H9 (cell line): ENCODE results near the gene GATA5. TPM values are rescaled to one million over a fixed set of nuclear protein-coding genes. Genes with fewer than 3 reads are reported as not detected.

Experiments
- DNase-seq: peaks from one replicate; pipeline ENCODE4 v3.0.0-alpha.2; 2017
- H2AFZ ChIP-seq: one replicate; pipeline ENCODE4 v1.6.1; 2013; ENCODE audit warnings: mild to moderate bottlenecking, low read length, control low read depth, moderate library complexity
- H2AK5ac ChIP-seq: 2 replicates; pipeline ENCODE4 v1.6.1; 2013; ENCODE audit warnings: low read length, control low read depth, mixed read lengths; ENCODE audit not compliant: insufficient read length
- H2BK120ac ChIP-seq: one replicate; pipeline ENCODE4 v1.6.1; 2013; ENCODE audit warnings: low read depth, mild to moderate bottlenecking, low read length, control low read depth, inconsistent platforms; ENCODE audit not compliant: poor library complexity, severe bottlenecking
- H2BK12ac ChIP-seq: 2 replicates; pipeline ENCODE4 v1.6.1; 2013; ENCODE audit warnings: low read length, control low read depth, mixed read lengths, low read depth; ENCODE audit not compliant: insufficient read length
- H2BK15ac ChIP-seq: 2 replicates; pipeline ENCODE4 v1.6.1; 2013; ENCODE audit warnings: low read depth, low read length, control low read depth
- H2BK20ac ChIP-seq: one replicate; pipeline ENCODE4 v1.6.1; 2013; ENCODE audit warnings: low read depth, mild to moderate bottlenecking, low read length, control low read depth, inconsistent platforms; ENCODE audit not compliant: poor library complexity, severe bottlenecking
- H2BK5ac ChIP-seq: 2 replicates; pipeline ENCODE4 v1.6.1; 2013; ENCODE audit warnings: low read length, control low read depth, mixed read lengths; ENCODE audit not compliant: insufficient read length
- H3K14ac ChIP-seq: 2 replicates; pipeline ENCODE4 v1.6.1; 2013; ENCODE audit warnings: low read length, control low read depth; ENCODE audit not compliant: insufficient read depth
- H3K18ac ChIP-seq: 2 replicates; pipeline ENCODE4 v1.6.1; 2013; ENCODE audit warnings: low read depth, mild to moderate bottlenecking, mixed read lengths, low read length, control low read depth; ENCODE audit not compliant: insufficient read length
- H3K23ac ChIP-seq: 2 replicates; pipeline ENCODE4 v1.6.1; 2013; ENCODE audit warnings: low read length, control low read depth, mixed read lengths, low read depth; ENCODE audit not compliant: insufficient read length
- H3K23me2 ChIP-seq: 2 replicates; pipeline ENCODE4 v1.6.1; 2013; ENCODE audit warnings: low read depth, mild to moderate bottlenecking, mixed read lengths, low read length, control low read depth; ENCODE audit not compliant: insufficient read length, poor library complexity, severe bottlenecking
- H3K27ac ChIP-seq: 2 replicates; pipeline ENCODE4 v1.5.1; 2013; ENCODE audit warnings: low read length, control low read depth, mixed read lengths, low read depth; ENCODE audit not compliant: insufficient read length
- H3K27me3 ChIP-seq: 2 replicates; pipeline ENCODE4 v1.6.1; 2013; ENCODE audit warnings: low read length, control low read depth, inconsistent platforms; ENCODE audit not compliant: insufficient read depth
- H3K4ac ChIP-seq: 2 replicates; pipeline ENCODE4 v1.6.1; 2013; ENCODE audit warnings: low read depth, mild to moderate bottlenecking, control low read depth, inconsistent platforms, low read length, moderate library complexity
- H3K4me1 ChIP-seq: 2 replicates; pipeline ENCODE4 v1.6.1; 2013; ENCODE audit warnings: low read length, control low read depth, inconsistent platforms; ENCODE audit not compliant: insufficient read depth
- H3K4me2 ChIP-seq: 2 replicates; pipeline ENCODE4 v1.6.1; 2013; ENCODE audit warnings: low read length, control low read depth, mixed read lengths; ENCODE audit not compliant: insufficient read length, insufficient read depth
- H3K56ac ChIP-seq: 2 replicates; pipeline ENCODE4 v1.6.1; 2013; ENCODE audit warnings: low read depth, mild to moderate bottlenecking, mixed read lengths, low read length, control low read depth; ENCODE audit not compliant: insufficient read length
- H3K79me1 ChIP-seq: 2 replicates; pipeline ENCODE4 v1.6.1; 2013; ENCODE audit warnings: low read depth, mild to moderate bottlenecking, moderate library complexity, low read length, control low read depth, inconsistent platforms; ENCODE audit not compliant: insufficient read depth, poor library complexity, severe bottlenecking
- H3K79me2 ChIP-seq: 2 replicates; pipeline ENCODE4 v1.6.1; 2013; ENCODE audit warnings: low read length, control low read depth, inconsistent platforms; ENCODE audit not compliant: insufficient read depth
- H3K9ac ChIP-seq: 2 replicates; pipeline ENCODE4 v1.6.1; 2013; ENCODE audit warnings: low read length, control low read depth, mixed read lengths; ENCODE audit not compliant: insufficient read length; ENCODE audit errors: extremely low read depth
- H3K9me3 ChIP-seq: one replicate; pipeline ENCODE4 v1.6.1; 2013; ENCODE audit warnings: low read depth, low read length, inconsistent platforms; ENCODE audit not compliant: control insufficient read depth
- H3T11ph ChIP-seq: one replicate; pipeline ENCODE4 v1.6.1; 2013; ENCODE audit warnings: mild to moderate bottlenecking, low read length, control low read depth, inconsistent platforms
- H4K20me1 ChIP-seq: one replicate; pipeline ENCODE4 v1.6.1; 2013; ENCODE audit not compliant: control insufficient read depth, insufficient read length, insufficient read depth
- H4K5ac ChIP-seq: 2 replicates; pipeline ENCODE4 v1.6.1; 2013; ENCODE audit warnings: low read depth, mild to moderate bottlenecking, mixed read lengths, low read length, control low read depth; ENCODE audit not compliant: insufficient read length
- H4K8ac ChIP-seq: replicated peaks from 2 replicates; pipeline ENCODE4 v1.6.1; 2013; ENCODE audit warnings: low read length, control low read depth, mixed read lengths, low read depth; ENCODE audit not compliant: insufficient read length
- H4K91ac ChIP-seq: 2 replicates; pipeline ENCODE4 v1.6.1; 2013; ENCODE audit warnings: low read depth, mild to moderate bottlenecking, moderate library complexity, mixed read lengths, low read length, control low read depth; ENCODE audit not compliant: insufficient read length
- H3K27ac Mint-ChIP-seq, 3 experiments: 2 replicates in 2 of 3; 3 replicates in 1 of 3; pipeline ENCODE4 v1.8.0; 2020 to 2021; ENCODE audit warnings: mixed read lengths in 3 of 3, mild to moderate bottlenecking in 1 of 3, moderate library complexity in 1 of 3
- H3K27me3 Mint-ChIP-seq: 2 replicates; pipeline ENCODE4 v1.8.0; 2021; ENCODE audit warnings: low read depth, mild to moderate bottlenecking, moderate library complexity, mixed read lengths
- H3K36me3 Mint-ChIP-seq, 3 experiments: 2 replicates in 2 of 3; 3 replicates in 1 of 3; pipeline ENCODE4 v1.8.0; 2020 to 2021; ENCODE audit warnings: low read depth in 3 of 3, mixed read lengths in 3 of 3; ENCODE audit not compliant: insufficient read depth in 1 of 3
- H3K4me1 Mint-ChIP-seq, 2 experiments: 2 replicates each; pipeline ENCODE4 v1.8.0; 2020; ENCODE audit warnings: mixed read lengths in 2 of 2
- H3K4me3 Mint-ChIP-seq, 2 experiments: 2 replicates in 1 of 2; 3 replicates in 1 of 2; pipeline ENCODE4 v1.8.0; 2020 to 2021; ENCODE audit warnings: mild to moderate bottlenecking in 2 of 2, mixed read lengths in 2 of 2, moderate library complexity in 1 of 2
- H3K9me3 Mint-ChIP-seq, 2 experiments: 2 replicates in 1 of 2; 3 replicates in 1 of 2; pipeline ENCODE4 v1.8.0; 2020; ENCODE audit warnings: mild to moderate bottlenecking in 2 of 2, mixed read lengths in 2 of 2, moderate library complexity in 1 of 2
- WGBS: extraction: QIAGEN DNeasy Blood & Tissue Kit; methylation state at CpG from one replicate; pipeline ENCODE4 v1.1.7; 2013; ENCODE audit warnings: missing lambda C conversion rate, low lambda C conversion rate, mixed read lengths; ENCODE audit not compliant: insufficient read length; ENCODE audit errors: extremely low coverage; 5-methylcytosine and 5-hydroxymethylcytosine counted together
- total RNA-seq: library from RNA; stranded (reverse); gene quantifications from 2 replicates; pipeline ENCODE4 v1.2.1, GENCODE V29; 2021
- TF ChIP-seq, protein P1 (sequence below): fragments of 200-600 bp; sonication (generic); conservative IDR thresholded peaks from 3 replicates; pipeline ENCODE4 v1.8.0; 2021; ENCODE audit warnings: antibody characterized with exemption, mild to moderate bottlenecking

The GATA5 gene
- total RNA-seq, 1 experiment from 2014 or later: 0.24 TPM

DNA sequence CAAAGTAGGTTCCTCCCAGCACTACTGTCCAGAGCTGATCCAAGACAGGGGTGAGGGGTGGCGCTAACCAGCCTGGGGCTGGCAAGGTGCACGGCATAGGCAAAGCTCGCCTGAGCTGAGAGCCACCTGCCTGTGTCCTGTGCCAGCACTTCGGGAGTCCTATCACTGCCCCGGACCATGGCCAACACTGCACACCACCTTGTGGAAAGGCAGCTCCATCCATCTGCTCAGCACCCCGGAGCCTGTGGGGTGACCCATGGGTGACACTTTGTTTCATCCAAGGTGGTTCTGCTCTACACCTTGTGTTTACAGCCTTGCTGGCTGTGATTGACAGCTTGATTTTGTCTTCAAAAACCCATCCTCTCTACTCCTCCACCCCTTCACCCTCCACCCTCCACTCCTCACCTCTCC, 32.9 kb upstream of the GATA5 start:
- H2BK15ac ChIP-seq: no peak overlapping the region
- H2BK5ac ChIP-seq: no peak overlapping the region
- no peak overlapping the region for H3K14ac ChIP-seq
- WGBS: no CpG with 5 or more reads among the region's 6 CpGs
- no peak overlapping the region for H2BK120ac ChIP-seq
- Mint-ChIP-seq H3K9me3 (no peaks in the 10 kb centered on the region), H3K4me3 (no peak overlapping the region), H3K27me3 (peaks cover 2% of the 10 kb centered on the region), H3K36me3 (no peaks in the 10 kb centered on the region), H3K27ac (no peak overlapping the region), H3K4me1 (peaks cover 0 to 3% of the 10 kb centered on the region in 2 experiments; a peak in 1 of 4 replicates)
- TF ChIP-seq, protein P1, sequence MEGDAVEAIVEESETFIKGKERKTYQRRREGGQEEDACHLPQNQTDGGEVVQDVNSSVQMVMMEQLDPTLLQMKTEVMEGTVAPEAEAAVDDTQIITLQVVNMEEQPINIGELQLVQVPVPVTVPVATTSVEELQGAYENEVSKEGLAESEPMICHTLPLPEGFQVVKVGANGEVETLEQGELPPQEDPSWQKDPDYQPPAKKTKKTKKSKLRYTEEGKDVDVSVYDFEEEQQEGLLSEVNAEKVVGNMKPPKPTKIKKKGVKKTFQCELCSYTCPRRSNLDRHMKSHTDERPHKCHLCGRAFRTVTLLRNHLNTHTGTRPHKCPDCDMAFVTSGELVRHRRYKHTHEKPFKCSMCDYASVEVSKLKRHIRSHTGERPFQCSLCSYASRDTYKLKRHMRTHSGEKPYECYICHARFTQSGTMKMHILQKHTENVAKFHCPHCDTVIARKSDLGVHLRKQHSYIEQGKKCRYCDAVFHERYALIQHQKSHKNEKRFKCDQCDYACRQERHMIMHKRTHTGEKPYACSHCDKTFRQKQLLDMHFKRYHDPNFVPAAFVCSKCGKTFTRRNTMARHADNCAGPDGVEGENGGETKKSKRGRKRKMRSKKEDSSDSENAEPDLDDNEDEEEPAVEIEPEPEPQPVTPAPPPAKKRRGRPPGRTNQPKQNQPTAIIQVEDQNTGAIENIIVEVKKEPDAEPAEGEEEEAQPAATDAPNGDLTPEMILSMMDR: no peak
- no peaks in the 10 kb centered on the region for H4K20me1 ChIP-seq
- H3K18ac ChIP-seq: no peak overlapping the region
- no peak overlapping the region for H4K8ac ChIP-seq
- no peaks in the 10 kb centered on the region for H3K23me2 ChIP-seq
- no peaks in the 10 kb centered on the region for H3K79me1 ChIP-seq
- no peaks in the 10 kb centered on the region for H3K9me3 ChIP-seq
- H3K9ac ChIP-seq: no peak overlapping the region
- H2AFZ ChIP-seq: no peak overlapping the region
- H2BK12ac ChIP-seq: no peak overlapping the region
- no peak for DNase-seq
- no peak overlapping the region for H3K4ac ChIP-seq
- H4K91ac ChIP-seq: no peak overlapping the region
- H2AK5ac ChIP-seq: no peak overlapping the region
- no peak overlapping the region for H4K5ac ChIP-seq
- no peak overlapping the region for H3K27ac ChIP-seq
- no peak overlapping the region for H3K4me2 ChIP-seq
- no peak overlapping the region for H2BK20ac ChIP-seq
- no peak overlapping the region for H3K23ac ChIP-seq
- no peaks in the 10 kb centered on the region for H3K79me2 ChIP-seq
- no peak overlapping the region for H3T11ph ChIP-seq
- no peaks in the 10 kb centered on the region for H3K4me1 ChIP-seq
- H3K56ac ChIP-seq: no peak overlapping the region
- H3K27me3 ChIP-seq: no peaks in the 10 kb centered on the region
